Mesodermal cell (in vitro differentiated cells): ENCODE results near the gene SMIM38.

ENCODE experiments used
- H3K27ac ChIP-seq: 2 replicates; pipeline ENCODE4 v1.7.0; 2013; ENCODE audit warnings: mild to moderate bottlenecking, low read depth, low read length, moderate library complexity; ENCODE audit not compliant: severe bottlenecking
- H3K36me3 ChIP-seq: 2 replicates; pipeline ENCODE4 v1.7.1; 2013; ENCODE audit warnings: mild to moderate bottlenecking, low read length, moderate library complexity; ENCODE audit not compliant: control insufficient read depth, insufficient read depth
- H3K4me1 ChIP-seq: one replicate; pipeline ENCODE4 v1.7.1; 2013; ENCODE audit warnings: mild to moderate bottlenecking, low read length; ENCODE audit not compliant: insufficient read depth, control insufficient read depth, poor library complexity, severe bottlenecking
- H3K4me3 ChIP-seq: 2 replicates; pipeline ENCODE4 v1.7.0; 2013; ENCODE audit warnings: low read length, control low read depth, mild to moderate bottlenecking; ENCODE audit not compliant: insufficient read depth, poor library complexity, severe bottlenecking; ENCODE audit errors: extremely low read depth
- H3K9me3 ChIP-seq: 2 replicates; pipeline ENCODE4 v1.7.1; 2013; ENCODE audit warnings: mild to moderate bottlenecking, low read length, moderate library complexity; ENCODE audit not compliant: control insufficient read depth
- WGBS, 2 experiments: methylation state at CpG; one replicate each; pipeline ENCODE4 v1.1.5; 2013; ENCODE audit warnings: missing lambda C conversion rate in 2 of 2; ENCODE audit not compliant: insufficient coverage in 2 of 2; 5-methylcytosine and 5-hydroxymethylcytosine counted together

Gene SMIM38

GRCh38 chr11:69196783-69197169, 41.0 kb downstream of the SMIM38 start:
- Histone ChIP-seq H3K9me3 (no peaks in the 10 kb centered on the region), H3K36me3 (no peaks in the 10 kb centered on the region), H3K27ac (no peak overlapping the region), H3K4me1 (peaks cover 19% of the 10 kb centered on the region), H3K4me3 (no peak overlapping the region)
- WGBS, 2 experiments = 95% methylated on average over 13 to 14 of the region's 14 CpGs

- H3K27ac ChIP-seq = no peak overlapping the region
- H3K36me3 ChIP-seq = no peaks in the 10 kb centered on the region
- peaks cover 2% of the 10 kb centered on the region for H3K4me1 ChIP-seq
- H3K9me3 ChIP-seq = no peaks in the 10 kb centered on the region
- WGBS, 2 experiments = 87 to 92% methylated on average over 2 to 4 of the region's 5 CpGs
- no peak overlapping the region for H3K4me3 ChIP-seq
Measured at GRCh38 chr11:69198891-69199582, 43.3 kb downstream of the SMIM38 start.

GRCh38 chr11:69199583-69200315, 44.0 kb downstream of the SMIM38 start:
- whole genome bisulfite sequencing, 2 experiments = 80 to 85% methylated on average over 9 to 10 of the region's 10 CpGs

GRCh38 chr11:69200331-69201065, 44.8 kb downstream of the SMIM38 start:
- 63 to 72% methylated on average over 30 to 31 of the region's 32 CpGs for WGBS, 2 experiments

More at GRCh38 chr11:69199583-69200315, 44.0 kb downstream of the SMIM38 start:
- Histone ChIP-seq H3K36me3 (no peaks in the 10 kb centered on the region), H3K9me3 (no peaks in the 10 kb centered on the region), H3K4me3 (no peak overlapping the region), H3K4me1 (peaks cover under 1% of the 10 kb centered on the region), H3K27ac (no peak overlapping the region)

GRCh38 chr11:69201066-69201365, 45.3 kb downstream of the SMIM38 start:
- no peaks in the 10 kb centered on the region for H3K36me3 ChIP-seq
- no peaks in the 10 kb centered on the region for H3K9me3 ChIP-seq
- peaks cover 4% of the 10 kb centered on the region for H3K4me1 ChIP-seq
- H3K4me3 ChIP-seq = no peak overlapping the region
- no peak overlapping the region for H3K27ac ChIP-seq
- WGBS, 2 experiments = 100% methylated on average over 2 to 3 of the region's 4 CpGs

More at GRCh38 chr11:69200331-69201065, 44.8 kb downstream of the SMIM38 start:
- Histone ChIP-seq H3K4me1 (peaks cover 4% of the 10 kb centered on the region), H3K27ac (no peak overlapping the region), H3K4me3 (no peak overlapping the region), H3K36me3 (no peaks in the 10 kb centered on the region), H3K9me3 (no peaks in the 10 kb centered on the region)

GRCh38 chr11:69201764-69202370, 46.1 kb downstream of the SMIM38 start:
- H3K36me3 ChIP-seq = no peaks in the 10 kb centered on the region
- no peak overlapping the region for H3K27ac ChIP-seq
- no peaks in the 10 kb centered on the region for H3K9me3 ChIP-seq
- no peak overlapping the region for H3K4me3 ChIP-seq
- H3K4me1 ChIP-seq = peaks cover 4% of the 10 kb centered on the region
- 91 to 93% methylated on average over 5 to 6 of the region's 7 CpGs for WGBS, 2 experiments

- Histone ChIP-seq H3K27ac (no peak overlapping the region), H3K4me1 (peaks cover 4% of the 10 kb centered on the region), H3K9me3 (no peaks in the 10 kb centered on the region), H3K36me3 (no peaks in the 10 kb centered on the region), H3K4me3 (no peak overlapping the region)
- 92 to 94% methylated on average over 25 of the region's 25 CpGs for WGBS, 2 experiments
Measured at GRCh38 chr11:69202511-69203221, 46.9 kb downstream of the SMIM38 start.

- Histone ChIP-seq H3K4me1 (peaks cover 4% of the 10 kb centered on the region), H3K9me3 (peaks cover 4% of the 10 kb centered on the region), H3K27ac (no peak overlapping the region), H3K36me3 (no peaks in the 10 kb centered on the region), H3K4me3 (no peak overlapping the region)
- 92 to 94% methylated on average over 15 of the region's 16 CpGs for WGBS, 2 experiments
Measured at GRCh38 chr11:69203381-69203780, 47.6 kb downstream of the SMIM38 start.

GRCh38 chr11:69203901-69204245, 48.1 kb downstream of the SMIM38 start:
- Histone ChIP-seq H3K9me3 (peaks cover 8% of the 10 kb centered on the region), H3K4me3 (no peak overlapping the region), H3K36me3 (no peaks in the 10 kb centered on the region), H3K4me1 (peaks cover 4% of the 10 kb centered on the region), H3K27ac (no peak overlapping the region)
- 94% methylated on average over 6 to 8 of the region's 8 CpGs for WGBS, 2 experiments

GRCh38 chr11:69204246-69204940, 48.7 kb downstream of the SMIM38 start:
- WGBS, 2 experiments = 93% methylated on average over 17 to 18 of the region's 19 CpGs
- H3K4me1 ChIP-seq = peaks cover 4% of the 10 kb centered on the region
- H3K9me3 ChIP-seq = peaks cover 8% of the 10 kb centered on the region
- no peaks in the 10 kb centered on the region for H3K36me3 ChIP-seq
- H3K27ac ChIP-seq = no peak overlapping the region
- H3K4me3 ChIP-seq = no peak overlapping the region
